SK-N-SH (cell line): ENCODE results near the gene LACTB. TPM values are rescaled to one million over a fixed set of nuclear protein-coding genes. Genes with fewer than 3 reads are reported as not detected.

ENCODE experiments used
- CTCF ChIA-PET: fragments of 300-600, 350-600 bp; formaldehyde crosslinking; extraction: SDS; loops from one replicate; lab custom pipeline; 2021; lab: Yijun Ruan, JAX
- POLR2A ChIA-PET: fragments of 350-600 bp; sonication (Branson Sonifier 250); formaldehyde crosslinking; extraction: SDS; loops from one replicate; lab custom pipeline; 2020; ENCODE audit warnings: antibody characterized with exemption, inconsistent platforms; lab: Yijun Ruan, JAX
- DNase-seq: peaks from one replicate; pipeline ENCODE4 v3.0.0; 2012
- H2AFZ ChIP-seq: fragments of 200-600 bp; sonication (generic); 2 replicates; pipeline ENCODE4 v1.8.1; 2016; ENCODE audit warnings: antibody characterized with exemption, mild to moderate bottlenecking, low read depth
- H3F3A ChIP-seq: fragments of 200-600 bp; sonication (generic); replicated peaks from 2 replicates; pipeline ENCODE3; 2016; ENCODE audit warnings: antibody characterized with exemption, mild to moderate bottlenecking; ENCODE audit not compliant: insufficient read depth
- H3K27ac ChIP-seq, 2 experiments: fragments of 200-500 bp in 1 of 2; fragments of 200-600 bp in 1 of 2; sonication (Bioruptor generic) in 1 of 2; sonication (generic), shearing (Covaris generic) in 1 of 2; 2 replicates each; pipeline versions ENCODE4 v1.5.1 to v1.6.1; 2014 to 2016; ENCODE audit warnings: low read depth in 2 of 2, inconsistent platforms in 1 of 2, low read length in 1 of 2, mild to moderate bottlenecking in 1 of 2, mixed read lengths in 1 of 2
- H3K27me3 ChIP-seq: fragments of 200-600 bp; sonication (generic), shearing (Covaris generic); 2 replicates; pipeline ENCODE4 v1.6.1; 2016; ENCODE audit warnings: mixed run types; ENCODE audit not compliant: insufficient read depth
- H3K36me3 ChIP-seq, 2 experiments: fragments of 200-500 bp in 1 of 2; fragments of 200-600 bp in 1 of 2; sonication (Bioruptor generic) in 1 of 2; sonication (generic) in 1 of 2; replicated peaks in 1 of 2; 2 replicates each; pipeline versions ENCODE3 to v1.5.1; 2014 to 2016; ENCODE audit warnings: low read length in 1 of 2, mild to moderate bottlenecking in 1 of 2; ENCODE audit not compliant: insufficient read depth in 2 of 2, control insufficient read depth in 1 of 2
- H3K4me1 ChIP-seq, 2 experiments: fragments of 200-500 bp in 1 of 2; fragments of 200-600 bp in 1 of 2; sonication (Bioruptor generic) in 1 of 2; sonication (generic), shearing (Covaris generic) in 1 of 2; 2 replicates each; pipeline versions ENCODE4 v1.5.1 to v1.6.1; 2014 to 2016; ENCODE audit warnings: low read depth in 1 of 2, low read length in 1 of 2, mixed run types in 1 of 2; ENCODE audit not compliant: insufficient read depth in 2 of 2, control insufficient read depth in 1 of 2
- H3K4me2 ChIP-seq: fragments of 200-600 bp; sonication (generic), shearing (Covaris generic); 2 replicates; pipeline ENCODE4 v1.6.1; 2017; ENCODE audit warnings: mixed run types
- H3K4me3 ChIP-seq, 2 experiments: fragments of 200-500 bp in 1 of 2; fragments of 200-600 bp in 1 of 2; sonication (Bioruptor generic) in 1 of 2; sonication (generic), shearing (Covaris generic) in 1 of 2; 2 replicates each; pipeline versions ENCODE4 v1.5.1 to v1.8.1; 2014 to 2016; ENCODE audit warnings: low read depth in 2 of 2, inconsistent platforms in 1 of 2, low read length in 1 of 2, mild to moderate bottlenecking in 1 of 2, mixed read lengths in 1 of 2, moderate library complexity in 1 of 2
- H3K79me2 ChIP-seq: fragments of 200-600 bp; sonication (generic); 2 replicates; pipeline ENCODE4 v1.8.1; 2017; ENCODE audit warnings: mild to moderate bottlenecking; ENCODE audit not compliant: insufficient read depth
- H3K9ac ChIP-seq: fragments of 200-600 bp; sonication (generic); 2 replicates; pipeline ENCODE4 v1.6.1; 2017; ENCODE audit warnings: mixed run types
- H3K9me2 ChIP-seq: fragments of 200-600 bp; sonication (generic); 2 replicates; pipeline ENCODE4 v1.6.1; 2017; ENCODE audit warnings: mixed run types
- H3K9me3 ChIP-seq: fragments of 200-600 bp; sonication (generic); 2 replicates; pipeline ENCODE4 v1.6.1; 2017; ENCODE audit warnings: mixed run types, mild to moderate bottlenecking, moderate library complexity
- H4K20me1 ChIP-seq: fragments of 200-600 bp; sonication (generic); 2 replicates; pipeline ENCODE4 v1.6.1; 2017; ENCODE audit warnings: mild to moderate bottlenecking, mixed run types; ENCODE audit not compliant: insufficient read depth
- CTCF ChIP-seq: fragments of 200-600 bp; sonication (generic); IDR thresholded peaks from 2 replicates; pipeline ENCODE4 v1.6.1; 2017; ENCODE audit warnings: antibody characterized with exemption, mild to moderate bottlenecking, moderate library complexity
- EZH2phosphoT487 ChIP-seq: fragments of 200-600 bp; sonication (generic); IDR thresholded peaks from 2 replicates; pipeline ENCODE4 v1.6.1; 2017; ENCODE audit warnings: low read depth, mixed run types, mild to moderate bottlenecking, antibody characterized with exemption, moderate library complexity, borderline replicate concordance
- FOXM1 ChIP-seq: IDR thresholded peaks from 2 replicates; pipeline ENCODE4 v1.4.0; 2012; ENCODE audit warnings: low read depth, mild to moderate bottlenecking
- GATA2 ChIP-seq: sonication (generic); formaldehyde crosslinking; IDR thresholded peaks from 2 replicates; pipeline ENCODE4 v1.5.0; 2020; ENCODE audit warnings: mild to moderate bottlenecking, missing genetic modification reagents
- POLR2AphosphoS5 ChIP-seq: IDR thresholded peaks from 2 replicates; pipeline ENCODE4 v1.6.1; 2012; ENCODE audit warnings: low read depth, low read length
- RAD21 ChIP-seq: IDR thresholded peaks from 2 replicates; pipeline ENCODE4 v1.6.1; 2012; ENCODE audit warnings: mild to moderate bottlenecking, low read length
- TAF1 ChIP-seq: IDR thresholded peaks from 2 replicates; pipeline ENCODE4 v1.6.1; 2012; ENCODE audit warnings: low read depth, mild to moderate bottlenecking, low read length, moderate library complexity, borderline replicate concordance
- TCF12 ChIP-seq: IDR thresholded peaks from 2 replicates; pipeline ENCODE4 v1.4.0; 2012
- TEAD4 ChIP-seq: IDR thresholded peaks from 2 replicates; pipeline ENCODE4 v1.4.0; 2012; ENCODE audit warnings: mild to moderate bottlenecking, borderline replicate concordance; ENCODE audit not compliant: insufficient read depth
- YY1 ChIP-seq: IDR thresholded peaks from 2 replicates; pipeline ENCODE4 v1.4.0; 2012; ENCODE audit warnings: low read depth, mild to moderate bottlenecking
- ZBTB33 ChIP-seq: IDR thresholded peaks from 2 replicates; pipeline ENCODE4 v1.4.0; 2012; ENCODE audit warnings: low read depth, borderline replicate concordance
- WGBS: methylation state at CpG from one replicate; pipeline ENCODE4 v1.1.6; 2017; ENCODE audit warnings: low lambda C conversion rate; 5-methylcytosine and 5-hydroxymethylcytosine counted together
- polyA plus RNA-seq, 3 experiments: library from polyadenylated mRNA; depleted of rRNA; stranded (reverse); fragments of >200 nt; gene quantifications; 2 replicates each; pipeline ENCODE4 v1.2.3, GENCODE V29; 2012
- TF ChIP-seq, protein P1 (sequence below): IDR thresholded peaks from 2 replicates; pipeline ENCODE4 v1.4.0; 2012; ENCODE audit warnings: low read depth
- TF ChIP-seq, protein P2 (sequence below): IDR thresholded peaks from 2 replicates; pipeline ENCODE4; 2012

The LACTB gene
- polyA plus RNA-seq, 1 of the 3 experiments (the other 2 are of a cell fraction) = 23.3 TPM

DNA sequence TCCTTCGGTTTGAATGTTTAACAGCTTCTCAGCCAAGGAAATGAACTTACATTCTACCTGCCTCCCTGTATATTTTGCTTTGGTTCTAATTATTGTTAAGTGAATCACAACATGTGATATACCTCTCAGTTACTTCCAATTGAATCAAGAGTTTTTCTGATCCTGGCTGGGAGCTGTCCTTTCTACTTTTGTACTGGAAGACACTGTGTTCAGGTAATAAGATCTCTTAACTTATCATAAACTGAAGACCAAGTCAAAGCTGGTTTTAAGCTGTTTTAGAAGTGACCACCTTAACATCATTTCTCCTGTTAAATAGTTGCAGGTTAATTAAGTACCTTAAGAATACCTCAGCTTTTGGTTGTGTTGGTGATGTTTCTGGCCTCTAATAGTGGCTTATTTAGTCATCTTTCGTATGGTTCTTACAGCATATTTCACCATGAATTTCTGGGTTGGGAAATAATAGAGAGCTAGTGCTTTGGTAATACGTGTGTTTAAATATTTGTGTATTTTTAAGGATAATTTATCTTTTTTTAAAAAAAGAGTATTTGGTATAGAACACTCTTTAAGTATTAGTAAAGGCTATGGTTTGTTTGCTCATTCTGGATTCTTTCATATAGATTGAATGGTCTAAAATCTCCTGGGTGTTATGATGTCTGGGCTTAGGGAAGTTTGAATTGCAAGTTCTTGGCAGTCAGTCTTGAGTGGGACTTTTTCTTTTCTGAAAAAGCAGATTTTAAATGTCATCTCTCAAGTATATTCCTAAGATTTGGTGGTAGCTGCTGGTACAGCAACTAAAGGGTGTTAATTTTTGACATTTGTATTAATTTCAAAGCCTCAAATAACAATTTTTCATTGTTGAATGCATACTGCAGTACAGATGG is 69.3 kb downstream of the LACTB start:
- WGBS = 88% methylated on average over 3 of the region's 3 CpGs
- Histone ChIP-seq H3K27me3 (no peaks in the 10 kb centered on the region), H3K9me2 (no peaks in the 10 kb centered on the region), H3K9me3 (no peaks in the 10 kb centered on the region), H3K4me1 (peaks cover 13 to 20% of the 10 kb centered on the region in 2 experiments; a peak in 3 of 4 replicates), H2AFZ (no peak overlapping the region), H3K36me3 (no peaks in the 10 kb centered on the region), H3K4me3 (peak overlapping the region; percentile 52 to 84; a peak in 3 of 4 replicates), H3K4me2 (peak overlapping the region; percentile 93), H3K9ac (no peak overlapping the region), H4K20me1 (no peaks in the 10 kb centered on the region), H3K27ac (peak overlapping the region in 1 of 2 experiments; percentile 42; a peak in 1 of 4 replicates), H3K79me2 (peaks cover 61% of the 10 kb centered on the region), H3F3A (peaks cover 8% of the 10 kb centered on the region)
- TF ChIP-seq TEAD4 = no peak
- no peak for TF ChIP-seq TAF1
- TF ChIP-seq CTCF = no peak
- TF ChIP-seq POLR2AphosphoS5 = no peak
- TF ChIP-seq, protein P1, sequence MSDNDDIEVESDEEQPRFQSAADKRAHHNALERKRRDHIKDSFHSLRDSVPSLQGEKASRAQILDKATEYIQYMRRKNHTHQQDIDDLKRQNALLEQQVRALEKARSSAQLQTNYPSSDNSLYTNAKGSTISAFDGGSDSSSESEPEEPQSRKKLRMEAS = no peak
- no peak for TF ChIP-seq ZBTB33
- TF ChIP-seq EZH2phosphoT487 = no peak
- no peak for TF ChIP-seq GATA2 (CRISPR knock-in tag)
- TF ChIP-seq FOXM1 = no peak
- TF ChIP-seq, protein P2, sequence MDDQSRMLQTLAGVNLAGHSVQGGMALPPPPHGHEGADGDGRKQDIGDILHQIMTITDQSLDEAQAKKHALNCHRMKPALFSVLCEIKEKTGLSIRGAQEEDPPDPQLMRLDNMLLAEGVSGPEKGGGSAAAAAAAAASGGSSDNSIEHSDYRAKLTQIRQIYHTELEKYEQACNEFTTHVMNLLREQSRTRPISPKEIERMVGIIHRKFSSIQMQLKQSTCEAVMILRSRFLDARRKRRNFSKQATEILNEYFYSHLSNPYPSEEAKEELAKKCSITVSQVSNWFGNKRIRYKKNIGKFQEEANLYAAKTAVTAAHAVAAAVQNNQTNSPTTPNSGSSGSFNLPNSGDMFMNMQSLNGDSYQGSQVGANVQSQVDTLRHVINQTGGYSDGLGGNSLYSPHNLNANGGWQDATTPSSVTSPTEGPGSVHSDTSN = no peak
- no peak for TF ChIP-seq TCF12
- no peak for TF ChIP-seq YY1
- no peak for TF ChIP-seq RAD21
- ChIA-PET POLR2A (interaction anchor here (0.6 kb wide), 1 partner anchor 28 kb away, joined by 3 read pairs; no protein-coding TSS in a partner anchor), CTCF (interaction anchor here (0.6 to 2.0 kb wide), 5 partner anchors 12 to 220 kb away, joined by 3 to 5 read pairs (median 4); no protein-coding TSS in a partner anchor)
- DNase-seq = no peak

Other genes starting within 250 kb of the LACTB start
- 1,371 and 1,764 TPM in 2 replicates for gene TPM1, start 79.1 kb upstream of the LACTB start, polyA plus RNA-seq (2012; rRNA removed)
- gene RPS27L, start 35.6 kb downstream of the LACTB start, polyA plus RNA-seq (2012; rRNA removed) = 319 and 321 TPM in 2 replicates
- 4.7 and 5.4 TPM in 2 replicates for gene RAB8B, start 67.7 kb downstream of the LACTB start, polyA plus RNA-seq (2012; rRNA removed)
- 7.6 and 11.2 TPM in 2 replicates for gene APH1B, start 155.7 kb downstream of the LACTB start, polyA plus RNA-seq (2012; rRNA removed)